A549 (cell line): ENCODE data around the gene MYLK4.

ENCODE experiments used
- BHLHE40 ChIP-seq: IDR thresholded peaks from 2 replicates; pipeline ENCODE4 v1.6.1; 2012; ENCODE audit warnings: low read depth, low read length, inconsistent platforms
- CTCF ChIP-seq: fragments of >200 bp; sonication (Bioruptor Twin); formaldehyde crosslinking; IDR thresholded peaks from 3 replicates; pipeline ENCODE4 v1.5.1; 2016
- EP300 ChIP-seq, 2 experiments: fragments of >200 bp; sonication (Bioruptor Twin); formaldehyde crosslinking; IDR thresholded peaks; 2 replicates in 1 of 2; 3 replicates in 1 of 2; pipeline ENCODE4 v1.6.1; 2016 to 2017
- ESRRA ChIP-seq: fragments of 150-350 bp; IDR thresholded peaks from 2 replicates; pipeline ENCODE4 v1.6.1; 2014; ENCODE audit warnings: mild to moderate bottlenecking, low read length, borderline replicate concordance
- HES2 ChIP-seq: fragments of >200 bp; sonication (Bioruptor Twin); formaldehyde crosslinking; IDR thresholded peaks from 2 replicates; pipeline ENCODE4 v1.6.1; 2016
- JUNB ChIP-seq: fragments of >200 bp; sonication (Bioruptor Twin); formaldehyde crosslinking; IDR thresholded peaks from 2 replicates; pipeline ENCODE4 v1.6.1; 2016
- MAX ChIP-seq: IDR thresholded peaks from 2 replicates; pipeline ENCODE4 v1.6.1; 2012
- MYC ChIP-seq: IDR thresholded peaks from 2 replicates; pipeline ENCODE4 v1.6.1; 2012; ENCODE audit warnings: mild to moderate bottlenecking, inconsistent platforms, low read length, improper control_type of control experiment, borderline replicate concordance
- PBX3 ChIP-seq: IDR thresholded peaks from 2 replicates; pipeline ENCODE4 v1.6.1; 2012
- POLR2A ChIP-seq: IDR thresholded peaks from 2 replicates; pipeline ENCODE4 v1.6.1; 2012; ENCODE audit warnings: mild to moderate bottlenecking, low read length
- RAD21 ChIP-seq, 2 experiments: fragments of >200 bp in 1 of 2; sonication (Bioruptor Twin) in 1 of 2; formaldehyde crosslinking in 1 of 2; IDR thresholded peaks in 1 of 2; conservative IDR thresholded peaks in 1 of 2; 2 replicates in 1 of 2; 3 replicates in 1 of 2; pipeline ENCODE4 v1.6.1; 2012 to 2018; ENCODE audit warnings: inconsistent platforms in 1 of 2
- USF2 ChIP-seq: fragments of 450-650 bp; IDR thresholded peaks from 2 replicates; pipeline ENCODE4 v1.6.1; 2014; ENCODE audit warnings: antibody characterized with exemption
- ZSCAN20 ChIP-seq: fragments of 250-450 bp; sonication (Bioruptor Pico); IDR thresholded peaks from 2 replicates; pipeline ENCODE4 v1.8.0; 2022; ENCODE audit warnings: mild to moderate bottlenecking, moderate library complexity

GRCh38 chr6:2750832-2751231, at the start of gene MYLK4:
- TF ChIP-seq RAD21 (conservative IDR thresholded peaks at IDR 0.05 in 1 of 2, IDR thresholded peaks at IDR 0.05 in 1 of 2) (no peak), MYC (no peak), CTCF (no peak), POLR2A (no peak), PBX3 (no peak), JUNB (no peak), USF2 (no peak), ZSCAN20 (no peak), EP300 (IDR thresholded peaks at IDR 0.05) (no peak), ESRRA (no peak), HES2 (no peak), BHLHE40 (no peak), MAX (no peak)
